ENCODE results near the gene TXNRD3.

DNA sequence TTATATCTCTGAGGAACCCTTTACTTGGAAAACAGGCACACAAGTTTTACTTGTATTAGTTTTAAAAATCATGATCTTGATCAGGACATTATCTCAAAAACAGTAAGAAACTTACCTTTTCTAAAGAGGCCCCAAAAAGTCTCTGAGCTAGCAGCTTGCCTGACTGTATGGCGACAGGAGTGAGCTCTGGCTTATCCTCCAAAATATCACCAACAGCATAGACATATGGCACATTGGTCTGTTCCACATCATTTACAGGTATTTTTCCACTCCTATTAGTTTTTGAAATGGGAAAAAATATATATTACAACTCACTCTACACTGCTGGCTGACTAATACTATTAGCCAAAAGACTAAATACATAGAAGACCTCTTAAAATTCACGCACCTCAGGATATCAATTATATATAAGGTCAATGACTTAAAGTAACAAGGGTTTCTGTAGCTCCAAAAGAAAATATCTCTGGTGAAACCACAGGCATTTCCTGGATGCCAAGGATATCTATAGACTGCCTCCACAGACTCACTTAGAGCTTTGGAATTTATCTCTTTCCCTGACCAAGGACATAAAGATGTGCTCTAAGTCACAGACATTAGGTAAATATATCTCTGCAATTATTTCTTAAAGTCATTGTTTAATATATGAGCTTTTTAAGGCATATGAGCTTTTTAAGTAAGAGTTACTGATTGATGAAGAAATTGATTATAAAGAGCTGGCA, 33.1 kb downstream of the TXNRD3 start:
- TF ChIP-seq, protein P1, sequence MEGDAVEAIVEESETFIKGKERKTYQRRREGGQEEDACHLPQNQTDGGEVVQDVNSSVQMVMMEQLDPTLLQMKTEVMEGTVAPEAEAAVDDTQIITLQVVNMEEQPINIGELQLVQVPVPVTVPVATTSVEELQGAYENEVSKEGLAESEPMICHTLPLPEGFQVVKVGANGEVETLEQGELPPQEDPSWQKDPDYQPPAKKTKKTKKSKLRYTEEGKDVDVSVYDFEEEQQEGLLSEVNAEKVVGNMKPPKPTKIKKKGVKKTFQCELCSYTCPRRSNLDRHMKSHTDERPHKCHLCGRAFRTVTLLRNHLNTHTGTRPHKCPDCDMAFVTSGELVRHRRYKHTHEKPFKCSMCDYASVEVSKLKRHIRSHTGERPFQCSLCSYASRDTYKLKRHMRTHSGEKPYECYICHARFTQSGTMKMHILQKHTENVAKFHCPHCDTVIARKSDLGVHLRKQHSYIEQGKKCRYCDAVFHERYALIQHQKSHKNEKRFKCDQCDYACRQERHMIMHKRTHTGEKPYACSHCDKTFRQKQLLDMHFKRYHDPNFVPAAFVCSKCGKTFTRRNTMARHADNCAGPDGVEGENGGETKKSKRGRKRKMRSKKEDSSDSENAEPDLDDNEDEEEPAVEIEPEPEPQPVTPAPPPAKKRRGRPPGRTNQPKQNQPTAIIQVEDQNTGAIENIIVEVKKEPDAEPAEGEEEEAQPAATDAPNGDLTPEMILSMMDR (IDR thresholded peaks at IDR 0.05; ENCODE audit: low read depth, low read length, poor library complexity, severe bottlenecking): no peak
- no peak for TF ChIP-seq EZH2phosphoT487 (IDR thresholded peaks at IDR 0.05; ENCODE audit: borderline replicate concordance, low read length)

All from DOHH2 (cell line).